Measurements from ENCODE around the gene CALHM6.
A peak's percentile ranks its signal among the peaks of the same experiment; 100 is the strongest.

Gene CALHM6

GRCh38 chr6:116438590-116439448 is 22.4 kb upstream of the CALHM6 start:
- H3K27ac ChIP-seq: no peak overlapping the region
- H3K4me1 ChIP-seq (ENCODE audit: control insufficient read depth in 1 of 2, insufficient read depth in 1 of 2, low read depth in 1 of 2, low read length in 1 of 2): peaks cover 11 to 16% of the 10 kb centered on the region in 2 experiments
- no peaks in the 10 kb centered on the region for H3K9me3 ChIP-seq
- TF ChIP-seq CTCF (IDR thresholded peaks at IDR 0.05): no peak
- H3K27me3 ChIP-seq: no peaks in the 10 kb centered on the region
- no peaks in the 10 kb centered on the region for H3K36me3 ChIP-seq
- H3K4me3 ChIP-seq (ENCODE audit: low read depth in 1 of 2, low read length in 1 of 2): no peak overlapping the region

- Histone ChIP-seq H3K9me3 (no peaks in the 10 kb centered on the region), H3K27me3 (no peaks in the 10 kb centered on the region), H3K4me1 (ENCODE audit: control insufficient read depth in 1 of 2, insufficient read depth in 1 of 2, low read depth in 1 of 2, low read length in 1 of 2) (peaks cover 11 to 22% of the 10 kb centered on the region in 2 experiments), H3K27ac (no peak overlapping the region), H3K4me3 (ENCODE audit: low read depth in 1 of 2, low read length in 1 of 2) (no peak overlapping the region), H3K36me3 (no peaks in the 10 kb centered on the region)
- no peak for TF ChIP-seq CTCF (IDR thresholded peaks at IDR 0.05)
Measured at GRCh38 chr6:116439522-116440051, 21.6 kb upstream of the CALHM6 start.

GRCh38 chr6:116443105-116443504 is 18.1 kb upstream of the CALHM6 start:
- Histone ChIP-seq H3K4me1 (ENCODE audit: control insufficient read depth in 1 of 2, insufficient read depth in 1 of 2, low read depth in 1 of 2, low read length in 1 of 2) (peaks cover 22 to 46% of the 10 kb centered on the region in 2 experiments), H3K27me3 (no peaks in the 10 kb centered on the region), H3K9me3 (no peaks in the 10 kb centered on the region), H3K4me3 (ENCODE audit: low read depth in 1 of 2, low read length in 1 of 2) (no peak overlapping the region), H3K36me3 (no peaks in the 10 kb centered on the region), H3K27ac (no peak overlapping the region)
- no peak for TF ChIP-seq CTCF (IDR thresholded peaks at IDR 0.05)

GRCh38 chr6:116444092-116444491 is 17.1 kb upstream of the CALHM6 start:
- TF ChIP-seq CTCF (IDR thresholded peaks at IDR 0.05): peak; percentile 38
- H3K9me3 ChIP-seq: no peaks in the 10 kb centered on the region
- peak overlapping the region; percentile 13 for H3K27ac ChIP-seq
- peaks cover 32 to 51% of the 10 kb centered on the region in 2 experiments for H3K4me1 ChIP-seq (ENCODE audit: control insufficient read depth in 1 of 2, insufficient read depth in 1 of 2, low read depth in 1 of 2, low read length in 1 of 2)
- H3K36me3 ChIP-seq: no peaks in the 10 kb centered on the region
- no peak overlapping the region for H3K4me3 ChIP-seq (ENCODE audit: low read depth in 1 of 2, low read length in 1 of 2)
- H3K27me3 ChIP-seq: no peaks in the 10 kb centered on the region

GRCh38 chr6:116444575-116444974 is 16.6 kb upstream of the CALHM6 start:
- Histone ChIP-seq H3K4me1 (ENCODE audit: control insufficient read depth in 1 of 2, insufficient read depth in 1 of 2, low read depth in 1 of 2, low read length in 1 of 2) (peaks cover 37 to 55% of the 10 kb centered on the region in 2 experiments), H3K4me3 (ENCODE audit: low read depth in 1 of 2, low read length in 1 of 2) (no peak overlapping the region), H3K27me3 (no peaks in the 10 kb centered on the region), H3K27ac (peak overlapping the region; percentile 13), H3K36me3 (no peaks in the 10 kb centered on the region), H3K9me3 (no peaks in the 10 kb centered on the region)
- no peak for TF ChIP-seq CTCF (IDR thresholded peaks at IDR 0.05)

Data from neutrophil (primary cell).